CD14-positive monocyte (primary cell): Measurements from ENCODE around the gene L3MBTL4. TPM values are rescaled to one million over a fixed set of nuclear protein-coding genes. Genes with fewer than 3 reads are reported as not detected.

Experiments
- DNase-seq, 3 donors: peaks; one replicate each; pipeline ENCODE4 v3.0.0-alpha.2; 2011 to 2022
- H2AFZ ChIP-seq: 2 replicates; pipeline ENCODE4 v1.6.0; 2012; ENCODE audit warnings: mild to moderate bottlenecking, low read depth, low read length, inconsistent platforms; ENCODE audit not compliant: insufficient read depth, poor library complexity, severe bottlenecking
- H3K27ac ChIP-seq, 2 donors: 1 replicate in 1 of 2; 2 replicates in 1 of 2; pipeline ENCODE4 v1.5.1; 2012 to 2013; ENCODE audit warnings: low read length in 2 of 2, control low read depth in 1 of 2, inconsistent platforms in 1 of 2, low read depth in 1 of 2, mild to moderate bottlenecking in 1 of 2
- H3K27me3 ChIP-seq, 2 donors: one replicate each; pipeline versions ENCODE4 v1.6.0 to v1.6.1; 2011 to 2013; ENCODE audit warnings: low read length in 2 of 2; ENCODE audit not compliant: control insufficient read depth in 2 of 2, insufficient read depth in 2 of 2
- H3K36me3 ChIP-seq, 2 donors: replicated peaks in 1 of 2; 1 replicate in 1 of 2; 2 replicates in 1 of 2; pipeline versions ENCODE4 v1.5.1 to v1.6.1; 2012 to 2013; ENCODE audit warnings: low read length in 2 of 2, control low read depth in 1 of 2, inconsistent platforms in 1 of 2, mild to moderate bottlenecking in 1 of 2; ENCODE audit not compliant: insufficient read depth in 2 of 2, control insufficient read depth in 1 of 2
- H3K4me1 ChIP-seq, 2 donors: 1 replicate in 1 of 2; 2 replicates in 1 of 2; pipeline versions ENCODE4 v1.5.1 to v1.6.1; 2012 to 2013; ENCODE audit warnings: low read length in 2 of 2, control low read depth in 1 of 2, inconsistent platforms in 1 of 2, mild to moderate bottlenecking in 1 of 2, moderate library complexity in 1 of 2; ENCODE audit not compliant: insufficient read depth in 2 of 2, control insufficient read depth in 1 of 2
- H3K4me2 ChIP-seq: replicated peaks from 2 replicates; pipeline ENCODE3; 2012; ENCODE audit warnings: low read length, moderate library complexity, mild to moderate bottlenecking; ENCODE audit not compliant: poor library complexity, severe bottlenecking; ENCODE audit errors: extremely low read depth
- H3K4me3 ChIP-seq, 3 experiments: fragments of 200-600 bp in 1 of 3; sonication (generic) in 1 of 3; replicated peaks in 1 of 3; 1 replicate in 2 of 3; 2 replicates in 1 of 3; pipeline ENCODE4 v1.5.1; 2011 to 2013; ENCODE audit warnings: low read length in 3 of 3, mild to moderate bottlenecking in 3 of 3, control low read depth in 2 of 3, low read depth in 2 of 3, inconsistent platforms in 1 of 3, moderate library complexity in 1 of 3
- H3K79me2 ChIP-seq: 2 replicates; pipeline ENCODE4 v1.6.0; 2012; ENCODE audit warnings: mild to moderate bottlenecking, control low read depth, inconsistent platforms, low read length, moderate library complexity; ENCODE audit not compliant: insufficient read depth
- H3K9ac ChIP-seq: 2 replicates; pipeline ENCODE4 v1.6.0; 2017; ENCODE audit warnings: low read length, mild to moderate bottlenecking; ENCODE audit not compliant: insufficient read depth, poor library complexity, severe bottlenecking
- H3K9me3 ChIP-seq, 2 donors: replicated peaks in 1 of 2; 1 replicate in 1 of 2; 2 replicates in 1 of 2; pipeline versions ENCODE4 v1.5.1 to v1.6.1; 2012 to 2013; ENCODE audit warnings: low read length in 2 of 2, control low read depth in 1 of 2; ENCODE audit not compliant: control insufficient read depth in 1 of 2, insufficient read depth in 1 of 2
- H4K20me1 ChIP-seq: 2 replicates; pipeline ENCODE4 v1.6.0; 2012; ENCODE audit warnings: mild to moderate bottlenecking, low read length, control low read depth, moderate library complexity; ENCODE audit not compliant: insufficient read depth
- H3K27ac Mint-ChIP-seq, 7 donors: one replicate each; pipeline ENCODE4 v1.8.0; 2020; ENCODE audit warnings: mild to moderate bottlenecking in 7 of 7, mixed read lengths in 7 of 7, moderate library complexity in 6 of 7, inconsistent platforms in 2 of 7
- H3K27me3 Mint-ChIP-seq, 3 donors: one replicate each; pipeline ENCODE4 v1.8.0; 2021 to 2022; ENCODE audit warnings: low read depth in 3 of 3, mild to moderate bottlenecking in 3 of 3, mixed read lengths in 3 of 3, moderate library complexity in 3 of 3, inconsistent platforms in 1 of 3
- H3K36me3 Mint-ChIP-seq, 2 donors: one replicate each; pipeline ENCODE4 v1.8.0; 2020; ENCODE audit warnings: mixed read lengths in 2 of 2, inconsistent platforms in 1 of 2, mild to moderate bottlenecking in 1 of 2
- H3K4me1 Mint-ChIP-seq: one replicate; pipeline ENCODE4 v1.8.0; 2020; ENCODE audit warnings: mild to moderate bottlenecking, mixed read lengths
- H3K4me3 Mint-ChIP-seq, 2 donors: one replicate each; pipeline ENCODE4 v1.8.0; 2020; ENCODE audit warnings: mild to moderate bottlenecking in 2 of 2, mixed read lengths in 2 of 2, moderate library complexity in 1 of 2
- H3K9me3 Mint-ChIP-seq, 7 donors: one replicate each; pipeline ENCODE4 v1.8.0; 2020 to 2022; ENCODE audit warnings: mixed read lengths in 7 of 7, mild to moderate bottlenecking in 6 of 7, moderate library complexity in 6 of 7, inconsistent platforms in 2 of 7
- WGBS: methylation state at CpG from one replicate; pipeline ENCODE4 v1.1.5; 2013; ENCODE audit warnings: missing lambda C conversion rate; ENCODE audit not compliant: insufficient coverage; 5-methylcytosine and 5-hydroxymethylcytosine counted together
- intact Hi-C, 2 donors: fragments of 100-400 bp; cut with micrococcal nuclease; formaldehyde crosslinking; loops; one replicate each; pipeline versions ENCODE4 v1.15.0 to v1.15.1; 2023
- polyA plus RNA-seq, 3 donors: library from polyadenylated mRNA; depleted of rRNA in 1 of 3; unstranded in 2 of 3; stranded (reverse) in 1 of 3; fragments of 300-500 nt in 2 of 3; fragments of >200 nt in 1 of 3; fragmentation: Illumina TruSeq in 2 of 3; gene quantifications; 1 replicate in 2 of 3; 2 replicates in 1 of 3; pipeline ENCODE4 v1.2.3, GENCODE V29; 2012 to 2021
- TF ChIP-seq, protein P1 (sequence below): fragments of 200-600 bp; IDR thresholded peaks from one replicate; pipeline ENCODE4 v1.8.0; 2022; ENCODE audit warnings: antibody characterized with exemption, mild to moderate bottlenecking

L3MBTL4 gene
- polyA plus RNA-seq, 3 donors, result 0.55 to 1.2 (median 0.72) TPM

DNA sequence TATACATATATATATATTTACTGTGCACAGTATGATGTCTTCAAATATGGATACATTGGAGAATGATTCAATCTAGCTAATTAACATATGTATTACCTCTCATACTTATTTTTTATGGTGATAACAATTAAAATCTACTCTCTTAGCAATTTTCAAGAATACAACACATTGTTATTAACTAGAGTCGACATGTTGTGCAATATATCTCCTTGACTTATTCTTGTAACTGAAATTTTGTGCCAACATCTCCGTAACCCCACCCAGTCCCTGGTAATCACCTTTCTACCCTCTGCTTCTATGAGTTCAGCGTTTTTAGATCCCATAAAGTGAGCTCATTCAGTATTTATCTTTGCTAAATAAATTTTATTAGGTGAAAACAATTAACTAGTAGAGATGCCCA, 303.0 kb downstream of the L3MBTL4 start:
- H3K9me3 Mint-ChIP-seq, result peaks cover 0 to 4% (median 0%) of the 10 kb centered on the region in 7 donors
- peaks cover 0 to 4% (median 2%) of the 10 kb centered on the region in 3 donors for H3K27me3 Mint-ChIP-seq
- DNase-seq, result no peak
- peaks cover 5% of the 10 kb centered on the region for H3K4me1 Mint-ChIP-seq
- no peak overlapping the region for H3K4me3 Mint-ChIP-seq
- no peak overlapping the region for H3K9ac ChIP-seq
- H3K4me1 ChIP-seq, result no peaks in the 10 kb centered on the region
- no peak overlapping the region for H3K4me3 ChIP-seq
- no peaks in the 10 kb centered on the region for H3K27me3 ChIP-seq
- H3K4me2 ChIP-seq, result no peak overlapping the region
- intact Hi-C loops, result no loop called here
- no CpG with 5 or more reads among the region's 3 CpGs for WGBS
- no peaks in the 10 kb centered on the region for H3K9me3 ChIP-seq
- H3K79me2 ChIP-seq, result no peaks in the 10 kb centered on the region
- TF ChIP-seq, protein P1, sequence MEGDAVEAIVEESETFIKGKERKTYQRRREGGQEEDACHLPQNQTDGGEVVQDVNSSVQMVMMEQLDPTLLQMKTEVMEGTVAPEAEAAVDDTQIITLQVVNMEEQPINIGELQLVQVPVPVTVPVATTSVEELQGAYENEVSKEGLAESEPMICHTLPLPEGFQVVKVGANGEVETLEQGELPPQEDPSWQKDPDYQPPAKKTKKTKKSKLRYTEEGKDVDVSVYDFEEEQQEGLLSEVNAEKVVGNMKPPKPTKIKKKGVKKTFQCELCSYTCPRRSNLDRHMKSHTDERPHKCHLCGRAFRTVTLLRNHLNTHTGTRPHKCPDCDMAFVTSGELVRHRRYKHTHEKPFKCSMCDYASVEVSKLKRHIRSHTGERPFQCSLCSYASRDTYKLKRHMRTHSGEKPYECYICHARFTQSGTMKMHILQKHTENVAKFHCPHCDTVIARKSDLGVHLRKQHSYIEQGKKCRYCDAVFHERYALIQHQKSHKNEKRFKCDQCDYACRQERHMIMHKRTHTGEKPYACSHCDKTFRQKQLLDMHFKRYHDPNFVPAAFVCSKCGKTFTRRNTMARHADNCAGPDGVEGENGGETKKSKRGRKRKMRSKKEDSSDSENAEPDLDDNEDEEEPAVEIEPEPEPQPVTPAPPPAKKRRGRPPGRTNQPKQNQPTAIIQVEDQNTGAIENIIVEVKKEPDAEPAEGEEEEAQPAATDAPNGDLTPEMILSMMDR, result no peak
- H4K20me1 ChIP-seq, result no peaks in the 10 kb centered on the region
- no peak overlapping the region for H2AFZ ChIP-seq
- H3K27ac ChIP-seq, result no peak overlapping the region
- no peak overlapping the region for H3K27ac Mint-ChIP-seq
- no peaks in the 10 kb centered on the region for H3K36me3 Mint-ChIP-seq
- H3K36me3 ChIP-seq, result no peaks in the 10 kb centered on the region

DNA sequence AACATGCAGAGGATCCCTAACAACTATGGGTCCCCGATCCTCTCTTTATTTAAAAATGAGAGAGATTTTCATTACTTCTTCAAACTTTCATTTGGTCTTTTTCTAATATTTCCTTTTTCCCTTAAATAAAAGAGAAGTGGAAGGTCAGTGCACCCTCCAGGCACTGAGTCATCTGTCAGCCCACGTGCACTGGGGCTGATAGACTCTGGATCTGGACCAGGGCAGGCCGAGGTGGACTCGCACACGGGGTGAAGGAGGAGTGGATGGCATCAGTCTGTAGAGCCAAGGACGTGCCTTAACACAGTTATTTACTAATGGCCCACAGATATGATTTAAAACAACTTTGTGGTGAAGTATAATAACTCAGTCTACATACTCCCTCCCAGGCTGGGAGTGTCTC, 305.0 kb downstream of the L3MBTL4 start:
- no peaks in the 10 kb centered on the region for H3K9me3 ChIP-seq
- H3K4me1 ChIP-seq, result no peaks in the 10 kb centered on the region

More for the DNA sequence above, 305.0 kb downstream of the L3MBTL4 start:
- H3K4me1 Mint-ChIP-seq, result peaks cover 5% of the 10 kb centered on the region
- no peak overlapping the region for H3K9ac ChIP-seq
- no peak overlapping the region for H3K4me2 ChIP-seq
- intact Hi-C loops, result no loop called here
- H3K9me3 Mint-ChIP-seq, result peaks cover 0 to 2% (median 0%) of the 10 kb centered on the region in 7 donors
- H3K27me3 ChIP-seq, result no peaks in the 10 kb centered on the region
- WGBS, result 40% methylated on average over 1 of the region's 6 CpGs
- no peak overlapping the region for H3K4me3 ChIP-seq
- no peak overlapping the region for H2AFZ ChIP-seq
- H3K27me3 Mint-ChIP-seq, result peaks cover 0 to 4% (median 2%) of the 10 kb centered on the region in 3 donors
- H3K36me3 ChIP-seq, result no peaks in the 10 kb centered on the region
- H3K27ac Mint-ChIP-seq, result no peak overlapping the region
- no peak overlapping the region for H3K4me3 Mint-ChIP-seq
- TF ChIP-seq, protein P1, result no peak
- H3K27ac ChIP-seq, result no peak overlapping the region
- no peaks in the 10 kb centered on the region for H3K79me2 ChIP-seq
- no peak for DNase-seq
- no peaks in the 10 kb centered on the region for H4K20me1 ChIP-seq
- H3K36me3 Mint-ChIP-seq, result no peaks in the 10 kb centered on the region
